MM.1S (cell line): ENCODE results near the gene SART3.

ENCODE experiments used
- EZH2 ChIP-seq: fragments of 300-600 bp; sonication (generic); optimal IDR thresholded peaks from 2 replicates; pipeline ENCODE3; 2017; ENCODE audit warnings: low read depth, mild to moderate bottlenecking, antibody characterized with exemption, low read length, mixed read lengths
- EZH2phosphoT487 ChIP-seq: fragments of 300-600 bp; sonication (generic); IDR thresholded peaks from 2 replicates; pipeline ENCODE4 v1.6.1; 2018; ENCODE audit warnings: antibody characterized with exemption, low read length
- TF ChIP-seq, protein P1 (sequence below): fragments of 300-600 bp; sonication (generic); IDR thresholded peaks from 2 replicates; pipeline ENCODE4 v1.5.1; 2016; ENCODE audit warnings: antibody characterized with exemption, low read length, mixed read lengths

- TF ChIP-seq, protein P1, sequence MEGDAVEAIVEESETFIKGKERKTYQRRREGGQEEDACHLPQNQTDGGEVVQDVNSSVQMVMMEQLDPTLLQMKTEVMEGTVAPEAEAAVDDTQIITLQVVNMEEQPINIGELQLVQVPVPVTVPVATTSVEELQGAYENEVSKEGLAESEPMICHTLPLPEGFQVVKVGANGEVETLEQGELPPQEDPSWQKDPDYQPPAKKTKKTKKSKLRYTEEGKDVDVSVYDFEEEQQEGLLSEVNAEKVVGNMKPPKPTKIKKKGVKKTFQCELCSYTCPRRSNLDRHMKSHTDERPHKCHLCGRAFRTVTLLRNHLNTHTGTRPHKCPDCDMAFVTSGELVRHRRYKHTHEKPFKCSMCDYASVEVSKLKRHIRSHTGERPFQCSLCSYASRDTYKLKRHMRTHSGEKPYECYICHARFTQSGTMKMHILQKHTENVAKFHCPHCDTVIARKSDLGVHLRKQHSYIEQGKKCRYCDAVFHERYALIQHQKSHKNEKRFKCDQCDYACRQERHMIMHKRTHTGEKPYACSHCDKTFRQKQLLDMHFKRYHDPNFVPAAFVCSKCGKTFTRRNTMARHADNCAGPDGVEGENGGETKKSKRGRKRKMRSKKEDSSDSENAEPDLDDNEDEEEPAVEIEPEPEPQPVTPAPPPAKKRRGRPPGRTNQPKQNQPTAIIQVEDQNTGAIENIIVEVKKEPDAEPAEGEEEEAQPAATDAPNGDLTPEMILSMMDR = no peak
- TF ChIP-seq EZH2 = no peak
- no peak for TF ChIP-seq EZH2phosphoT487
Measured at GRCh38 chr12:108542320-108542719, 18.7 kb downstream of the SART3 start.
